GM12878 (cell line): ENCODE results near the gene ENGASE. TPM values are rescaled to one million over a fixed set of nuclear protein-coding genes. Genes with fewer than 3 reads are reported as not detected.

Experiments used
- ATAC-seq: fragments of 200-7000 bp; cut with Tn5 transposase; 3 replicates; pipeline ENCODE4 v1.9.1; 2020; ENCODE audit warnings: mild to moderate bottlenecking, moderate library complexity
- BruUV-seq: library from RNA; stranded (reverse); fragments of 400-500 nt; replicated peaks from 2 replicates; lab custom pipeline; 2021; lab: Mats Ljungman, UMichigan
- CTCF ChIA-PET: fragments of 300-600 bp; sonication (Branson Sonifier 250); formaldehyde crosslinking; extraction: SDS; loops from one replicate; lab custom pipeline; 2021; ENCODE audit warnings: inconsistent platforms; lab: Yijun Ruan, JAX
- POLR2A ChIA-PET: fragments of 350-600 bp; formaldehyde crosslinking; extraction: SDS; loops from one replicate; lab custom pipeline; 2021; ENCODE audit warnings: inconsistent platforms; lab: Charles Lee
- RAD21 ChIA-PET: fragments of 300-600 bp; sonication (Branson Sonifier 250); formaldehyde crosslinking; loops from one replicate; lab custom pipeline; 2023; ENCODE audit warnings: antibody characterized with exemption; ENCODE audit not compliant: unreplicated experiment; lab: Charles Lee
- SMC1A ChIA-PET: fragments of 300-600 bp; sonication (Branson Sonifier 250); formaldehyde crosslinking; loops from one replicate; lab custom pipeline; 2023; ENCODE audit not compliant: unreplicated experiment, uncharacterized antibody; lab: Charles Lee
- DNase-seq: peaks from one replicate; pipeline ENCODE4 v3.0.0-alpha.2; 2011; ENCODE audit warnings: low read depth, low spot score
- FAIRE-seq: peaks from 3 replicates; lab custom pipeline; 2011; peaks lifted over from hg19 to GRCh38; lab: Jason Lieb, UNC
- H2AFZ ChIP-seq: 2 replicates; pipeline ENCODE4 v1.6.0; 2011; ENCODE audit warnings: low read depth, low read length, control low read depth; ENCODE audit not compliant: control insufficient read depth
- H3K27ac ChIP-seq: 2 replicates; pipeline ENCODE4 v1.5.1; 2011; ENCODE audit warnings: control low read depth; ENCODE audit not compliant: control insufficient read depth, insufficient read depth
- H3K27me3 ChIP-seq, 2 experiments: replicated peaks in 1 of 2; 2 replicates each; pipeline versions ENCODE4 v1.6.0 to v1.6.1; 2011; ENCODE audit warnings: low read length in 1 of 2; ENCODE audit not compliant: control insufficient read depth in 2 of 2, insufficient read depth in 2 of 2
- H3K36me3 ChIP-seq, 2 experiments: 2 replicates each; pipeline ENCODE4 v1.5.1; 2011; ENCODE audit warnings: low read length in 1 of 2; ENCODE audit not compliant: control insufficient read depth in 2 of 2, insufficient read depth in 2 of 2
- H3K4me1 ChIP-seq: 2 replicates; pipeline ENCODE4 v1.6.1; 2011; ENCODE audit warnings: mild to moderate bottlenecking, low read length, moderate library complexity, mixed read lengths; ENCODE audit not compliant: control insufficient read depth, insufficient read depth
- H3K4me2 ChIP-seq: 2 replicates; pipeline ENCODE4 v1.6.0; 2011; ENCODE audit warnings: control low read depth; ENCODE audit not compliant: control insufficient read depth, insufficient read depth
- H3K4me3 ChIP-seq: fragments of 200-600 bp; sonication (generic); 2 replicates; pipeline ENCODE4 v1.5.1; 2016
- H3K79me2 ChIP-seq: 2 replicates; pipeline ENCODE4 v1.6.0; 2011; ENCODE audit warnings: low read length; ENCODE audit not compliant: control insufficient read depth, insufficient read depth
- H3K9ac ChIP-seq: 2 replicates; pipeline ENCODE4 v1.8.0; 2011; ENCODE audit warnings: low read length, control low read depth, mixed read lengths; ENCODE audit not compliant: control insufficient read depth, insufficient read depth
- H3K9me3 ChIP-seq: replicated peaks from 3 replicates; pipeline ENCODE4 v1.5.1; 2011; ENCODE audit warnings: mild to moderate bottlenecking, low read length; ENCODE audit not compliant: control insufficient read depth, insufficient read depth
- H4K20me1 ChIP-seq: 2 replicates; pipeline ENCODE4 v1.6.0; 2011; ENCODE audit not compliant: control insufficient read depth, insufficient read depth
- BCL11A ChIP-seq: IDR thresholded peaks from 2 replicates; pipeline ENCODE4 v1.6.1; 2011; ENCODE audit warnings: low read depth, low read length
- CBX3 ChIP-seq: fragments of 200-600 bp; sonication (generic); IDR thresholded peaks from 2 replicates; pipeline ENCODE4 v1.6.1; 2016; ENCODE audit warnings: low read depth, borderline replicate concordance
- CEBPB ChIP-seq, 2 experiments: fragments of 150-350 bp in 1 of 2; IDR thresholded peaks; 2 replicates each; pipeline ENCODE4 v1.6.1; 2012 to 2014; ENCODE audit warnings: low read depth in 2 of 2, low read length in 2 of 2, borderline replicate concordance in 1 of 2, inconsistent platforms in 1 of 2
- CHD4 ChIP-seq: fragments of 200-600 bp; sonication (generic); IDR thresholded peaks from 2 replicates; pipeline ENCODE4 v1.6.1; 2016; ENCODE audit warnings: mild to moderate bottlenecking
- HCFC1 ChIP-seq: fragments of 150-350 bp; IDR thresholded peaks from 2 replicates; pipeline ENCODE4 v1.6.1; 2014; ENCODE audit warnings: low read length
- PML ChIP-seq: IDR thresholded peaks from 2 replicates; pipeline ENCODE4 v1.6.1; 2012; ENCODE audit warnings: low read length, inconsistent platforms
- POLR2AphosphoS2 ChIP-seq: IDR thresholded peaks from 2 replicates; pipeline ENCODE4 v1.6.1; 2011; ENCODE audit warnings: low read depth, mild to moderate bottlenecking, low read length, improper control_type of control experiment, moderate library complexity
- SMARCA5 ChIP-seq: fragments of 450-650 bp; IDR thresholded peaks from 2 replicates; pipeline ENCODE4 v1.6.1; 2017; ENCODE audit warnings: mild to moderate bottlenecking
- TAF1 ChIP-seq: IDR thresholded peaks from 2 replicates; pipeline ENCODE4 v1.6.1; 2011; ENCODE audit warnings: mild to moderate bottlenecking, low read depth, low read length, borderline replicate concordance
- TBL1XR1 ChIP-seq: IDR thresholded peaks from 2 replicates; pipeline ENCODE4 v1.6.1; 2012; ENCODE audit warnings: low read depth, low read length, improper control_type of control experiment
- YY1 ChIP-seq: IDR thresholded peaks from 2 replicates; pipeline ENCODE4 v1.6.1; 2011; ENCODE audit warnings: low read depth, mild to moderate bottlenecking, low read length
- WGBS: methylation state at CpG from one replicate; pipeline ENCODE4 v1.1.6; 2016; ENCODE audit warnings: low lambda C conversion rate; ENCODE audit not compliant: insufficient replicate concordance, insufficient coverage; ENCODE audit errors: missing lambda C conversion rate; 5-methylcytosine and 5-hydroxymethylcytosine counted together
- in situ Hi-C: fragments of 300-500 bp; cut with MboI; formaldehyde crosslinking; loops from 9 replicates; pipeline ENCODE4 v1.14.3; 2018; ENCODE audit warnings: mixed read lengths
- intact Hi-C: fragments of 100-400 bp; cut with micrococcal nuclease; formaldehyde crosslinking; loops from one replicate; pipeline ENCODE4 v1.14.2; 2022; ENCODE audit not compliant: unreplicated experiment
- polyA plus RNA-seq, 11 experiments: library from polyadenylated mRNA; depleted of rRNA in 4 of 11; unstranded in 6 of 11; stranded (reverse) in 5 of 11; fragments of >200 nt; fragmentation: Nextera tagmentation in 4 of 11; fragmentation: Illumina TruSeq in 1 of 11; extraction: Ambion mirVana in 4 of 11; extraction: Trizol in 1 of 11; gene quantifications; 1 replicate in 1 of 11; 2 replicates in 10 of 11; pipeline versions ENCODE4 v1.2.1 to v1.2.3, GENCODE V29; 2011 to 2016; ENCODE audit warnings: inconsistent platforms in 2 of 11, missing spikeins in 2 of 11, low read depth in 1 of 11
- total RNA-seq, 4 experiments: library from RNA; depleted of rRNA in 3 of 4; stranded (reverse); fragments of >200 nt in 3 of 4; fragmentation: Illumina TruSeq in 1 of 4; extraction: Trizol in 1 of 4; gene quantifications; 2 replicates each; pipeline versions ENCODE4 v1.2.1 to v1.2.3, GENCODE V29; 2013 to 2021
- TF ChIP-seq, protein P1 (sequence below): fragments of 450-650 bp; formaldehyde crosslinking; IDR thresholded peaks from 2 replicates; pipeline ENCODE4 v1.5.0; 2022; ENCODE audit warnings: mild to moderate bottlenecking, missing genetic modification characterization
- TF ChIP-seq, protein P2 (sequence below): IDR thresholded peaks from 2 replicates; pipeline ENCODE4 v1.6.1; 2012; ENCODE audit warnings: low read depth, low read length, improper control_type of control experiment
- TF ChIP-seq, protein P3 (sequence below): fragments of 450-650 bp; IDR thresholded peaks from 2 replicates; pipeline ENCODE4 v1.6.1; 2016; ENCODE audit warnings: mild to moderate bottlenecking
- TF ChIP-seq, protein P4 (sequence below): IDR thresholded peaks from 2 replicates; pipeline ENCODE4 v1.6.1; 2012; ENCODE audit warnings: low read depth, low read length, improper control_type of control experiment

The ENGASE gene
- total and polyA plus RNA-seq, 10 of the 15 experiments (the other 5 are each of a cell fraction or from before 2014, with no cell fraction given) = 0.18 to 28.9 (median 10.5) TPM

DNA sequence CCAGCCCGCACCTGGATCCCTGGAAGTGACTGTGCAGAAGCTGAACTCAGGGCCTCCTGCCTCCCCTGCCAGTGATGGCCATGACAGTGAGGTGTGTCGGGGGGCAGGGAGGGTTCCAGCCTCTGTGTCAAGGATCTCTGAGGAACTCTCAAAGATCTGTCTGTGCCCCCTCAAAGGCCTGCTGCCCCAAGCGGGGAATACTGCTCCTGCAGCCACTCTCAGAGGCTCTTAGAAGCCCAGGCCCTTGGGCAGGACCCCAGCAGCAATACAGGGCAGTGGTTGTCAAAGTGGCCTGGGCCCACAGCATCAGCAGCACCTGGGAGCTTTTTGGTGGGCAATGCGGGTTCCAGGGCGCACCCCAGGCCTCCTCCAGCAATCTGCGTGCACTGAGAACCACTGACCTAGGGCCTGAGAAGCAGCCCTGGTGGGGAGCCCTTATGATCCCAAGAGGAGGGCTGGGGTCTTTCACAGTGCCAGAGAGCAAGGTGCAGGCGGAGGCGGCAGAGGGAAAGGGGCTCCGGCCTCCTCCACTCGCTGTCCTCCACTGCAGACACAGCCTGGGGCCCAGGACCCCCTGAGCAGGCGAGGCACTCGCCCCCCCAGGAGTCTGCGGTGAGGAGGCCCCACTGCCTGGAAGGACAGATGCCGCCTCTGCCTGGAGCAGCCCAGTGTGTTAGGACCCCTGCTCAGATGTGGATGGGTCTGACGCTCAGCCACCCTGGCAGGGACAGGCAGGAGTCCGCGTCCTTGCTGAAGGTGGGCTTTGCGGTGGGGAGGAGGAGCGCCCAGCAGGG, 42.1 kb downstream of the ENGASE start:
- ATAC-seq (peak; percentile 46; the same call in 2 of the 3 replicates), FAIRE-seq (no peak), DNase-seq (no peak)
- TF ChIP-seq YY1 = no peak
- no peak for TF ChIP-seq BCL11A
- TF ChIP-seq, protein P1, sequence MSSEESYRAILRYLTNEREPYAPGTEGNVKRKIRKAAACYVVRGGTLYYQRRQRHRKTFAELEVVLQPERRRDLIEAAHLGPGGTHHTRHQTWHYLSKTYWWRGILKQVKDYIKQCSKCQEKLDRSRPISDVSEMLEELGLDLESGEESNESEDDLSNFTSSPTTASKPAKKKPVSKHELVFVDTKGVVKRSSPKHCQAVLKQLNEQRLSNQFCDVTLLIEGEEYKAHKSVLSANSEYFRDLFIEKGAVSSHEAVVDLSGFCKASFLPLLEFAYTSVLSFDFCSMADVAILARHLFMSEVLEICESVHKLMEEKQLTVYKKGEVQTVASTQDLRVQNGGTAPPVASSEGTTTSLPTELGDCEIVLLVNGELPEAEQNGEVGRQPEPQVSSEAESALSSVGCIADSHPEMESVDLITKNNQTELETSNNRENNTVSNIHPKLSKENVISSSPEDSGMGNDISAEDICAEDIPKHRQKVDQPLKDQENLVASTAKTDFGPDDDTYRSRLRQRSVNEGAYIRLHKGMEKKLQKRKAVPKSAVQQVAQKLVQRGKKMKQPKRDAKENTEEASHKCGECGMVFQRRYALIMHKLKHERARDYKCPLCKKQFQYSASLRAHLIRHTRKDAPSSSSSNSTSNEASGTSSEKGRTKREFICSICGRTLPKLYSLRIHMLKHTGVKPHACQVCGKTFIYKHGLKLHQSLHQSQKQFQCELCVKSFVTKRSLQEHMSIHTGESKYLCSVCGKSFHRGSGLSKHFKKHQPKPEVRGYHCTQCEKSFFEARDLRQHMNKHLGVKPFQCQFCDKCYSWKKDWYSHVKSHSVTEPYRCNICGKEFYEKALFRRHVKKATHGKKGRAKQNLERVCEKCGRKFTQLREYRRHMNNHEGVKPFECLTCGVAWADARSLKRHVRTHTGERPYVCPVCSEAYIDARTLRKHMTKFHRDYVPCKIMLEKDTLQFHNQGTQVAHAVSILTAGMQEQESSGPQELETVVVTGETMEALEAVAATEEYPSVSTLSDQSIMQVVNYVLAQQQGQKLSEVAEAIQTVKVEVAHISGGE (CRISPR knock-in tag) = no peak
- no peak for TF ChIP-seq TAF1
- TF ChIP-seq, protein P2, sequence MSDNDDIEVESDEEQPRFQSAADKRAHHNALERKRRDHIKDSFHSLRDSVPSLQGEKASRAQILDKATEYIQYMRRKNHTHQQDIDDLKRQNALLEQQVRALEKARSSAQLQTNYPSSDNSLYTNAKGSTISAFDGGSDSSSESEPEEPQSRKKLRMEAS = no peak
- TF ChIP-seq, protein P3, sequence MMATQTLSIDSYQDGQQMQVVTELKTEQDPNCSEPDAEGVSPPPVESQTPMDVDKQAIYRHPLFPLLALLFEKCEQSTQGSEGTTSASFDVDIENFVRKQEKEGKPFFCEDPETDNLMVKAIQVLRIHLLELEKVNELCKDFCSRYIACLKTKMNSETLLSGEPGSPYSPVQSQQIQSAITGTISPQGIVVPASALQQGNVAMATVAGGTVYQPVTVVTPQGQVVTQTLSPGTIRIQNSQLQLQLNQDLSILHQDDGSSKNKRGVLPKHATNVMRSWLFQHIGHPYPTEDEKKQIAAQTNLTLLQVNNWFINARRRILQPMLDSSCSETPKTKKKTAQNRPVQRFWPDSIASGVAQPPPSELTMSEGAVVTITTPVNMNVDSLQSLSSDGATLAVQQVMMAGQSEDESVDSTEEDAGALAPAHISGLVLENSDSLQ = no peak
- TF ChIP-seq CHD4 = no peak
- TF ChIP-seq HCFC1 = no peak
- TF ChIP-seq TBL1XR1 = no peak
- TF ChIP-seq POLR2AphosphoS2 = no peak
- TF ChIP-seq CEBPB (IDR thresholded peaks at IDR 0.05; ENCODE audit: borderline replicate concordance in 1 of 2, low read depth in 2 of 2, low read length in 2 of 2) = no peak
- TF ChIP-seq CBX3 = no peak
- TF ChIP-seq PML = no peak
- TF ChIP-seq, protein P4, sequence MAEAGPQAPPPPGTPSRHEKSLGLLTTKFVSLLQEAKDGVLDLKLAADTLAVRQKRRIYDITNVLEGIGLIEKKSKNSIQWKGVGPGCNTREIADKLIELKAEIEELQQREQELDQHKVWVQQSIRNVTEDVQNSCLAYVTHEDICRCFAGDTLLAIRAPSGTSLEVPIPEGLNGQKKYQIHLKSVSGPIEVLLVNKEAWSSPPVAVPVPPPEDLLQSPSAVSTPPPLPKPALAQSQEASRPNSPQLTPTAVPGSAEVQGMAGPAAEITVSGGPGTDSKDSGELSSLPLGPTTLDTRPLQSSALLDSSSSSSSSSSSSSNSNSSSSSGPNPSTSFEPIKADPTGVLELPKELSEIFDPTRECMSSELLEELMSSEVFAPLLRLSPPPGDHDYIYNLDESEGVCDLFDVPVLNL = no peak
- TF ChIP-seq SMARCA5 = no peak
- Histone ChIP-seq H3K27ac (no peak overlapping the region), H3K36me3 (no peaks in the 10 kb centered on the region), H3K4me3 (no peak overlapping the region), H3K9ac (no peak overlapping the region), H3K79me2 (no peaks in the 10 kb centered on the region), H4K20me1 (no peaks in the 10 kb centered on the region), H3K9me3 (no peaks in the 10 kb centered on the region), H3K4me1 (no peaks in the 10 kb centered on the region), H3K27me3 (peaks cover 0 to 3% of the 10 kb centered on the region in 2 experiments; a peak in 2 of 4 replicates), H3K4me2 (no peak overlapping the region), H2AFZ (no peak overlapping the region)
- ChIA-PET CTCF (no interaction called here), SMC1A (no interaction called here), RAD21 (no interaction called here), POLR2A (no interaction called here)
- intact Hi-C loops (no loop called here), in situ Hi-C loops (no loop called here)
- no TSS peak for BruUV-seq
- 29% methylated on average over 19 of the region's 19 CpGs for WGBS
